ENCODE data around the gene NHLRC4.

Gene NHLRC4

GRCh38 chr16:566475-567372 is at the start of gene NHLRC4:
Gene NHLRC4 (plus strand): TSS chr16:567005. CDS start chr16:568048, 1,043 bp downstream.
- no peak for DNase-seq (ENCODE audit: low read depth in 1 of 2, low spot score in 1 of 2)

GRCh38 chr16:518858-519257 is 47.9 kb upstream of the NHLRC4 start:
- no peak for DNase-seq (ENCODE audit: low read depth in 1 of 2, low spot score in 1 of 2)

- no peak for DNase-seq (ENCODE audit: low read depth in 1 of 2, low spot score in 1 of 2)
These were observed 47.4 kb upstream of the NHLRC4 start for GRCh38 chr16:519425-519824.

- no peak for DNase-seq (ENCODE audit: low read depth in 1 of 2, low spot score in 1 of 2)
These were observed 46.7 kb upstream of the NHLRC4 start for GRCh38 chr16:519841-520687.

GRCh38 chr16:520847-521246 is 46.0 kb upstream of the NHLRC4 start:
- no peak for DNase-seq (ENCODE audit: low read depth in 1 of 2, low spot score in 1 of 2)

- no peak for DNase-seq (ENCODE audit: low read depth in 1 of 2, low spot score in 1 of 2)
These were observed 45.2 kb upstream of the NHLRC4 start for GRCh38 chr16:521381-522210.

- no peak for DNase-seq (ENCODE audit: low read depth in 1 of 2, low spot score in 1 of 2)
These were observed 44.3 kb upstream of the NHLRC4 start for GRCh38 chr16:522320-523096.

- DNase-seq (ENCODE audit: low read depth in 1 of 2, low spot score in 1 of 2): no peak
These were observed 43.6 kb upstream of the NHLRC4 start for GRCh38 chr16:523097-523741.

GRCh38 chr16:524274-525040 is 42.3 kb upstream of the NHLRC4 start:
- DNase-seq (ENCODE audit: low read depth in 1 of 2, low spot score in 1 of 2): no peak

- DNase-seq (ENCODE audit: low read depth in 1 of 2, low spot score in 1 of 2): no peak
These were observed 41.7 kb upstream of the NHLRC4 start for GRCh38 chr16:525123-525519.

GRCh38 chr16:525520-526180 is 41.2 kb upstream of the NHLRC4 start:
- DNase-seq (ENCODE audit: low read depth in 1 of 2, low spot score in 1 of 2): peak; percentile 33 to 47

- DNase-seq (ENCODE audit: low read depth in 1 of 2, low spot score in 1 of 2): no peak
These were observed 40.4 kb upstream of the NHLRC4 start for GRCh38 chr16:526181-527014.

- peak; percentile 74 to 79 for DNase-seq (ENCODE audit: low read depth in 1 of 2, low spot score in 1 of 2)
These were observed 39.5 kb upstream of the NHLRC4 start, which contains the start of gene CAPN15 for GRCh38 chr16:527015-527903. Gene CAPN15 (plus strand): TSS chr16:527712. CDS start chr16:546839, 19,127 bp downstream.

- DNase-seq (ENCODE audit: low read depth in 1 of 2, low spot score in 1 of 2): no peak
These were observed 38.4 kb upstream of the NHLRC4 start for GRCh38 chr16:528111-529011.

- DNase-seq (ENCODE audit: low read depth in 1 of 2, low spot score in 1 of 2): no peak
These were observed 37.7 kb upstream of the NHLRC4 start for GRCh38 chr16:529012-529575.
